GM18909 (cell line): ENCODE data around the gene MYO3A.
"Not testable (repeated sequence)": the region's sequence is repeated elsewhere in the genome, so short reads cannot be mapped to it uniquely, and the experiment has no call there.

Experiments
- ATAC-seq: cut with Tn5 transposase; IDR thresholded peaks from one replicate; pipeline ENCODE4 v1.9.1; 2021; ENCODE audit warnings: mild to moderate bottlenecking; ENCODE audit not compliant: unreplicated experiment, poor library complexity

Gene MYO3A

GRCh38 chr10:26067680-26068079 is 133.7 kb downstream of the MYO3A start:
- ATAC-seq: no peak

- ATAC-seq: not testable (repeated sequence)
Measured at GRCh38 chr10:26080971-26081370, 146.9 kb downstream of the MYO3A start.

- ATAC-seq: no peak
Measured at GRCh38 chr10:26081459-26081858, 147.4 kb downstream of the MYO3A start.

GRCh38 chr10:26085549-26085948 is 151.5 kb downstream of the MYO3A start:
- ATAC-seq: no peak

- ATAC-seq: no peak
Measured at GRCh38 chr10:26087666-26088065, 153.6 kb downstream of the MYO3A start.

GRCh38 chr10:26090026-26090425 is 156.0 kb downstream of the MYO3A start:
- ATAC-seq: no peak

GRCh38 chr10:26090762-26091161 is 156.7 kb downstream of the MYO3A start:
- no peak for ATAC-seq

GRCh38 chr10:26093229-26093628 is 159.2 kb downstream of the MYO3A start:
- no peak for ATAC-seq

GRCh38 chr10:26095781-26096180 is 161.8 kb downstream of the MYO3A start:
- no peak for ATAC-seq

- not testable (repeated sequence) for ATAC-seq
Measured at GRCh38 chr10:26097549-26097948, 163.5 kb downstream of the MYO3A start.

GRCh38 chr10:26112532-26112931 is 178.5 kb downstream of the MYO3A start:
- no peak for ATAC-seq

GRCh38 chr10:26138613-26139012 is 204.6 kb downstream of the MYO3A start:
- no peak for ATAC-seq

- ATAC-seq: no peak
Measured at GRCh38 chr10:26156019-26156418, 222.0 kb downstream of the MYO3A start.

- ATAC-seq: no peak
Measured at GRCh38 chr10:26157734-26158133, 223.7 kb downstream of the MYO3A start.

- ATAC-seq: no peak
Measured at GRCh38 chr10:26169466-26169865, 235.4 kb downstream of the MYO3A start.

GRCh38 chr10:26172131-26172530 is 238.1 kb downstream of the MYO3A start:
- no peak for ATAC-seq

- no peak for ATAC-seq
Measured at GRCh38 chr10:26173837-26174236, 239.8 kb downstream of the MYO3A start.

- ATAC-seq: no peak
Measured at GRCh38 chr10:26177341-26177740, 243.3 kb downstream of the MYO3A start.

GRCh38 chr10:26194275-26194674 is 260.2 kb downstream of the MYO3A start:
- no peak for ATAC-seq

- no peak for ATAC-seq
Measured at GRCh38 chr10:26197248-26197647, 263.2 kb downstream of the MYO3A start.

- ATAC-seq: no peak
Measured at GRCh38 chr10:26198119-26198518, 264.1 kb downstream of the MYO3A start.

- ATAC-seq: no peak
Measured at GRCh38 chr10:26199841-26200240, 265.8 kb downstream of the MYO3A start.

GRCh38 chr10:26205223-26205622 is 271.2 kb downstream of the MYO3A start:
- no peak for ATAC-seq
